Stimulated activated naive CD8-positive, alpha-beta T cell treated with anti-CD3 and anti-CD28 coated beads, Interleukin-15, Interleukin-2, amounts not matched to agents 100 ng/mL and 50 ng/mL, for 24 hours (primary cell): ENCODE measurements around the gene YWHAQ.
A peak's percentile ranks its signal among the peaks of the same experiment; 100 is the strongest.
"Not testable (repeated sequence)": the region's sequence is repeated elsewhere in the genome, so short reads cannot be mapped to it uniquely, and the experiment has no call there.

Experiments
- H3K27ac Mint-ChIP-seq: one replicate; pipeline ENCODE4 v1.8.0; 2021; ENCODE audit warnings: mild to moderate bottlenecking, mixed read lengths
- H3K27me3 Mint-ChIP-seq: one replicate; pipeline ENCODE4 v1.8.0; 2021; ENCODE audit warnings: mixed read lengths
- H3K36me3 Mint-ChIP-seq: one replicate; pipeline ENCODE4 v1.8.0; 2021; ENCODE audit warnings: low read depth, mixed read lengths
- H3K4me1 Mint-ChIP-seq: one replicate; pipeline ENCODE4 v1.8.0; 2021; ENCODE audit warnings: low read depth, mixed read lengths
- H3K4me3 Mint-ChIP-seq: one replicate; pipeline ENCODE4 v1.8.0; 2021; ENCODE audit warnings: mild to moderate bottlenecking, mixed read lengths
- H3K9me3 Mint-ChIP-seq: one replicate; pipeline ENCODE4 v1.8.0; 2021; ENCODE audit warnings: mixed read lengths

The YWHAQ gene

DNA sequence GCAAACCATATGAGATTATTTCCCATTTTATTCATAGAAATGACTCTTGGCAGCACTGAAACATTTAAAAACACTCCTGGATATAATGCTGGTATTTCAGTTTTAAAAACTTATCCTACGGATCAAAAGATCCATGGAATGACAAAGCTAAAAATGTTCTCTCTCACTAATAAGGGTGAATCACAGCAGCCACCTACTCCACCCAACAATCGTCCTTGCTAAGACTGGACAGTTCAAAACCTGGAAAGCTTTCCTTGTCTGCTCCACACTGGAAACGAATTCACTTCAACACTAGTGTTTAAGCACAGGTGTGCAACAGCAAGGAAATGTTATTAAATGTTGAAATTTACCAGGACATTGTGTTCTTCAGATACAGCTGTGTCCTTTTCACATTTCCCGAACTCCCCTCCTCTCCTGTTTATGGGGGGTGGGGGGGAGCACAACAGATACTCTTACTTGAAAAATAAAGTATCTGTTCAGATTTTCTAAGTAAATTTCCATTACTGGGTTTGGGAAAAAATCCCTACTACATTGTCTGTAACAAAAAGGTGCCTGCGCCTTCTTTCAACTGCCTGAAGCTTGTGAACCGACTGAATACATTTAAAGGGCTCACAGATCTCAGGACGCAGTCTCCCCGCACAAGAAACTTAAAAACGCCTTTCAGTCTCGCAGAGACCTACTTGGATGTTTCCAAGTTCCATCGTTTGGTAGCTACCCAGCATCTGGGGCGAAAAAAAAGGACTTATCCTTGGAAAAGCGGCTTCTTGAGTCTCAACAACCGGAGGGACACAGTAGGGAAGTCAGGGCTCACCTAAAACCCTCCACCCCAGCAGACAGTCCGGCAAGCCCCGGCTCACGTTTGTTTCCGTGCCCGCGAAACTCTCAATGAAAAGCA is 1.3 kb downstream of the YWHAQ start:
- peaks cover 59% of the 10 kb centered on the region for H3K4me1 Mint-ChIP-seq

DNA sequence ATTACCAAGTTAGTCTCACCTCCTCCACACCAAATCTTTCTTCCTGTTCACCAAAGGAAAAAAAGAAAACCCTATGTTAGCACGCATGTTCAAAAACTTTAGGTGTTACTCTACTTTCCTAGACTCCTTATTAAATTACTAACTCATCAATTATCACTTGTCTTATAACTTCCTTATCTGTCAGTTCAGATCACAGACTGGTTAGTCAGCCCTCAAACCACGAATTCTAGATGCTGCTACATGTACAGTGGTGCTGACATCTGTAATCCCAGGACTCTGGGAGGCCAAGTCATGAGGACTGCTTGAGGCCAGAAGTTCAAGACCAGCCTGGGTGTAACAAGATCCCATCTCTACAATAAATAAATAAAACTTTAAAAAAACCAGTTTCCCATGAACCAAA is 3.5 kb downstream of the YWHAQ start:
- peaks cover 72% of the 10 kb centered on the region for H3K36me3 Mint-ChIP-seq

More for the DNA sequence above, 1.3 kb downstream of the YWHAQ start:
- Mint-ChIP-seq H3K9me3 (peaks cover 5% of the 10 kb centered on the region), H3K4me3 (peak overlapping the region; percentile 97), H3K36me3 (peaks cover 52% of the 10 kb centered on the region), H3K27ac (peak overlapping the region; percentile 93), H3K27me3 (no peaks in the 10 kb centered on the region)

DNA sequence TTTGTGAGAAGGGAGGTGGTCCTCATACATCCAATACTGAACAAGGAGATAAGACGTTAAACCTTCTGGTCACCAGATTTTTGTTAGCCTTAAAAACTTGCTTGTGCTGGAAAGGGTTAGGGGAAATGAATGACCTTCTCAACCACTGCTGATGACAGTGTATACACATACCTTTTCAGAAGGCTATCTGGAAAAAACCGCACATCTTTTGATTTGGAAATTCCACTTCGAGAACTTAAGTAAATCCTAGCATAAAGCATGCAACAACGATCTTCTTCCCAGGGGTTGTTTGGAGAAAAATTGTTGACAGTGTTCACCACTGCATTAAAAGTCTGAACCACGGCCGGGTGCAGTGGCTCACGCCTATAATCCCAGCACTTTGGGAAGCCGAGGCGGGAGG is 7.6 kb downstream of the YWHAQ start:
- peaks cover 76% of the 10 kb centered on the region for H3K36me3 Mint-ChIP-seq
- no peak overlapping the region for H3K4me3 Mint-ChIP-seq
- peak overlapping the region; percentile 22 for H3K27ac Mint-ChIP-seq
- no peaks in the 10 kb centered on the region for H3K9me3 Mint-ChIP-seq
- H3K4me1 Mint-ChIP-seq, result peaks cover 92% of the 10 kb centered on the region
- H3K27me3 Mint-ChIP-seq, result no peaks in the 10 kb centered on the region

More for the DNA sequence above, 3.5 kb downstream of the YWHAQ start:
- Mint-ChIP-seq H3K27me3 (no peaks in the 10 kb centered on the region), H3K4me3 (peak overlapping the region; percentile 97), H3K27ac (peak overlapping the region; percentile 90), H3K9me3 (peaks cover 5% of the 10 kb centered on the region), H3K4me1 (peaks cover 78% of the 10 kb centered on the region)

DNA sequence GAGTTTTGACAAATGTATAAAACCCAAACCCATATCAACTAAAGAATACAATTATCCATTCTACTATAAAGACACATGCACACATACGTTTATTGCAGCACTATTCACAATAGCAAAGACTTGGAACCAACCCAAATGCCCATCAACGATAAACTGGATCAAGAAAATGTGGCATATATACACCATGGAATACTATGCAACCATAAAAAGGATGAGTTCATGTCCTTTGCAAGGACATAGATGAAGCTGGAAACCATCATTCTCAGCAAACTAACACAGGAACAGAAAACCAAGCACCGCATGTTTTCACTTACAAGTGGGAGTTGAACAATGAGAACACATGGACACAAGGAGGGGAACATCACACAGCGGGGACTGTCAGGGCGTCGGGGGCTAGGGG is 9.1 kb downstream of the YWHAQ start:
- H3K27me3 Mint-ChIP-seq, H3K27ac Mint-ChIP-seq: not testable (repeated sequence)

DNA sequence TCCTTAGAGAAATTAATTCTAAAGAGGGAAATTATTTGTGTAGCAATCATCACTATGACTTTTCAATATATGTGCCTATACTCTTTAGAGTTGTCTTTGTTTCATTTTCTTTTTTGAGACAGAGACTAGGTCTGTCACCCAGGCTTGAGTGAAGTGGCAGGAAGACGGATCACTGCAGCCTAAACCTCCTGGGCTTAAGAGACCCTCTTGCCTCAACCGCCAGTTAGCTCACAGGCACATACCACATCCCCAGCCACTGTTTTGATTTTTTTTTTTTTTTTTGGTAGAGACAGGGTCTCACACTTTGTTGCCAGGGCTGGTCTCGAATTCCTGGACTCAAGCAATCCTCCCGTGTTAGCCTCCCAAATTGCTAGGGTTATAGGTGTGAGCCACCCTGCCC is 12.4 kb downstream of the YWHAQ start:
- Mint-ChIP-seq H3K4me1 (peaks cover 100% of the 10 kb centered on the region), H3K27me3 (no peaks in the 10 kb centered on the region), H3K4me3 (peak overlapping the region; percentile 61), H3K9me3 (no peaks in the 10 kb centered on the region), H3K36me3 (peaks cover 75% of the 10 kb centered on the region), H3K27ac (peak overlapping the region; percentile 81)

More for the DNA sequence above, 9.1 kb downstream of the YWHAQ start:
- Mint-ChIP-seq H3K4me1 (peaks cover 92% of the 10 kb centered on the region), H3K36me3 (peaks cover 75% of the 10 kb centered on the region)
- H3K9me3 Mint-ChIP-seq, H3K4me3 Mint-ChIP-seq: not testable (repeated sequence)

DNA sequence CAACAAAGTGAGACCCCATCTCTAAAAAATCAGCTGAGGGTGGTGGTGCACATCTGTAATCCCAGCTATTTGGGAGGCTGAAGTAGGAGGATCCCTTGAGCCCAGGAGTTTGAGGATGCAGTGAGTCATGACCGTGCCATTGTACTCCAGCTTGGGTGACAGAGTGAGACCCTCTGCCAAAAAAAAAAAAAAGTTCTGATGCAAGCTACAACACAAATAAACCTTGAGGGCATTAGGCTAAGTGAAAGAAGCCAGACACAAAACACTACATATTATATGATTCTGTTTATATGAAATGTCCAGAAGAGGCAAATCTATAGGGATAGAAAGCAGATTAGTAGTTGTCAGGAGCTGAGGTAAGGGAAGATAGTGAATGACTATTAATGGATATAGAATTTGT is 13.0 kb downstream of the YWHAQ start:
- H3K27me3 Mint-ChIP-seq, result no peaks in the 10 kb centered on the region
- H3K27ac Mint-ChIP-seq, result peak overlapping the region; percentile 78
- H3K4me1 Mint-ChIP-seq, result peaks cover 100% of the 10 kb centered on the region
- peaks cover 71% of the 10 kb centered on the region for H3K36me3 Mint-ChIP-seq
- no peaks in the 10 kb centered on the region for H3K9me3 Mint-ChIP-seq
- H3K4me3 Mint-ChIP-seq, result peak overlapping the region; percentile 33

DNA sequence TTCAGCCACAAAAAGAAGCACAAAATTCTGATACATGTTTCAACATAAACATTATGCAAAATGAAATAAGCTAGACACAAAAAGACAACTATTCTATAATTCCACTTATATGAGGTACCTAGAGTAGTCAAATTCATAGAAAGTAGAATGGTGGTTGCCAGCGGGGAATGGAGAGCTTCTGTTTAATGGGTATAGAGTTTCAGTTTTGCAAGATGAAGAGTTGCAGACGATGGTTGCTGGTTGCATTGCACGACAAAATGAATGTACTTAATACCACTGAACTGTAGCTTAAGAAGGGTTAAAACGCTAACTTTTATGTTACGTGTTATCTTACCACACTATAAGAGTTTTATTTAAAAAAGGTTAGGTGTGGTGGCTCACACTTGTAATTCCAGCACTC is 13.5 kb downstream of the YWHAQ start:
- peak overlapping the region; percentile 78 for H3K27ac Mint-ChIP-seq
- H3K9me3 Mint-ChIP-seq, result no peaks in the 10 kb centered on the region
- H3K27me3 Mint-ChIP-seq, result no peaks in the 10 kb centered on the region
- H3K4me1 Mint-ChIP-seq, result peaks cover 100% of the 10 kb centered on the region
- H3K36me3 Mint-ChIP-seq, result peaks cover 71% of the 10 kb centered on the region
- peak overlapping the region; percentile 33 for H3K4me3 Mint-ChIP-seq

DNA sequence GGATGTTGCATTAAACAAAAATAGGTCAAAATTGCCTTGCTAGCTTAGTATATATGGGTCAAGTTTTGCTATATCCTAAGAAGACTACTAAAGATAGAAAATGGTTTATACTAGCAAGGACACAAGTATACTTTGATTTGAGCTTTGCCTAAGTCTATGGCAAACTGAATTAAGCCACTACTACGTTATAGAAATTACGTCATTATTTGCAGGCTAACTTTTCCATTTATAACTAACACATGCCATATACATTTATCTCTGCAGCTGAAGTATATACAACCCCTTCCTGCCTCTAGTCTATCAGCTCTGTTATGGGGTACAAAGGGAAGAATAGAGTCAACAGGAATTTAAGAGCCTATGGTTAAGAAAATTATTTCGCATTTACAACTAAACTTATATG is 16.2 kb downstream of the YWHAQ start:
- H3K27me3 Mint-ChIP-seq, result no peaks in the 10 kb centered on the region
- H3K4me3 Mint-ChIP-seq, result no peak overlapping the region
- no peak overlapping the region for H3K27ac Mint-ChIP-seq
- H3K4me1 Mint-ChIP-seq, result peaks cover 98% of the 10 kb centered on the region
- peaks cover 68% of the 10 kb centered on the region for H3K36me3 Mint-ChIP-seq
- no peaks in the 10 kb centered on the region for H3K9me3 Mint-ChIP-seq

DNA sequence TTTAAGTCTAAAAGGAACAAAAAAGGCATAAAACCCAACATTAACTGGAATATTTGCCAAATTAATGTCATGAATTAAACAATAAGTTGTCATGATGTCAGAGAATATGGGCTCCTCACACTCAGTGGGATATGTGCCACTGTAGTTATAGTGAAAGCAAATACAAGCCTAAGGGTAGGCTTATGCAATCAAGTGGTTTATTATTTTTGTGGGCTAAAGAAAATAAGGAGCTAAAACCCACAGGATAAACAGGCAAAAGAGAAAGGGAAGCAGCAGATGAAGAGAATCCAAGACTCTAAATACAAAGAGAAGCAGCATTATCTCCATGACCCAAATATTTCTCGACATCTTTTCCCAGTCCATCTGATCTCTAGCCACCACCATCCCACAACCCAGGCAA is 17.5 kb downstream of the YWHAQ start:
- H3K9me3 Mint-ChIP-seq, result no peaks in the 10 kb centered on the region

DNA sequence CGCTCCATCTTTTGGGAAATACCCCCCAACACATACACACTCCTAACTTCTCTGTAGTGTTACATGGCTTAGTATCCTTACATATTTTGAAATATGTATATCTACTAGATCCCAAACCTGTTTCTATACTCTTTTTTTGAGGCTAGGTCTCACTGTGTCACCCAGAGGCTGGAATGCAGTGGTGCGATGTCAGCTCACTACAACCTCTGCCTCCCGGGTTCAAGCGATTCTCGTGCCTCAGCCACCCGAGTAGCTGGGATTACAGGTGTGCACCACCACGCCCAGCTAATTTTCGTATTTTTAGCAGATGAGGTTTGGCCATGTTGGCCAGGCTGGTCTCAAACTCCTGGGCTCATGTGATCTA is 19.3 kb downstream of the YWHAQ start:
- not testable (repeated sequence) for H3K4me3 Mint-ChIP-seq, H3K9me3 Mint-ChIP-seq, H3K27me3 Mint-ChIP-seq, H3K27ac Mint-ChIP-seq
- peaks cover 63% of the 10 kb centered on the region for H3K36me3 Mint-ChIP-seq
- peaks cover 95% of the 10 kb centered on the region for H3K4me1 Mint-ChIP-seq

More for the DNA sequence above, 17.5 kb downstream of the YWHAQ start:
- H3K36me3 Mint-ChIP-seq, result peaks cover 71% of the 10 kb centered on the region
- H3K27me3 Mint-ChIP-seq, result no peaks in the 10 kb centered on the region
- peaks cover 98% of the 10 kb centered on the region for H3K4me1 Mint-ChIP-seq
- no peak overlapping the region for H3K27ac Mint-ChIP-seq
- H3K4me3 Mint-ChIP-seq, result no peak overlapping the region

DNA sequence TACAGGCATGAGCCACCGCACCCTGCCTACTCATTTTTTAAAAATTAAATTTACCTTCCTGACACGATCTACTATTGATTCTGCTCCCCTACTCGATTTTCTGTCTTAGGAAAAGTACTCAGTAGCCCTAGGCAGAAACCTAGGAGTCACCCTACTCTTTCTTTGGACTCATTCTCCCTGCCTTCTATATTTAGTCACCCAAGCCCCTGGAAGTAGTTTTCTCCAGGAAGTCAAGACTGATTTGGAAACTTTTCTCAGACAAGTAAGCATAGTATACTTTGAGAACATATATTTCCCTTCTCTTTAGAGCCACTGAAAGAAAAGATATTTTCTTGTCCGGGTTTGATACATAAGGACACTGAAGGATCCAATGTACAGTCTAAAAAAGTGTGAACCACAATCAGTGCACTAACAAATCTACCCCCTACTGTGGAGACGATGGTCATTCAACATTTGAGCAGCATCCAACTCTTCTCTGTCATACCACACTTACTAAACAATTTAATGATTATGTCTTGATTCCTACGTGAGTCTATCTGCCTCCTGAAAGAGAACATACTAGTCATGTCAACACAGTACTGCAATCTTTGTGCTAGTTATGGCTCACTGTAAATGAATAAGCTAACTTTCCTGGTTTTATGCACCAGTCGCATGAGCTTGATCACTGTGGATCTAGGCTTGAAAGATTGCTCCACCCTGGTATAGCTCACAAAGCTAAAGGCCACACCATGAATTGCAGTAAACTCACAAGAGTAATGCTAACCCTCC is 19.8 kb downstream of the YWHAQ start:
- Mint-ChIP-seq H3K36me3 (peaks cover 63% of the 10 kb centered on the region), H3K27ac (peak overlapping the region; percentile 62), H3K4me3 (no peak overlapping the region), H3K9me3 (peaks cover under 1% of the 10 kb centered on the region), H3K4me1 (peaks cover 95% of the 10 kb centered on the region), H3K27me3 (no peaks in the 10 kb centered on the region)

DNA sequence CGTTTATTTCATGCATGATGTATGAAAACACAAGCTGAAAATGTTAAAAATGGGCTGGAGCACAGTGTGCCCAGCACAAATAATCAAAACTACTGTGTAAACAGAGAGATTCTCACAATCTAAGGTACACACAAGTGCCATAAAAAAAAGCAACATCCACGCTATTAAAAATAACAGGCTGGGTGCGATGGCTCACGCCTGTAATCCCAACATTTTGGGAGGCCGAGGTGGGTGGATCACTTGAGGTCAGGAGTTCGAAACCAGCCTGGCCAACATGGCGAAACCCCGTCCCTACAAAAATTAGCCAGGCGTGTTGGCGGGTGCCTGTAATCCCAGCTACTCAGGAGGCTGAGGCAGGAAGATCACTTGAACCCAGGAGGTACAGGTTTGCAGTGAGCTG is 22.3 kb downstream of the YWHAQ start:
- Mint-ChIP-seq H3K4me3 (peak overlapping the region; percentile 82), H3K4me1 (peaks cover 93% of the 10 kb centered on the region), H3K36me3 (peaks cover 61% of the 10 kb centered on the region), H3K27ac (peak overlapping the region; percentile 92)
- not testable (repeated sequence) for H3K9me3 Mint-ChIP-seq, H3K27me3 Mint-ChIP-seq

DNA sequence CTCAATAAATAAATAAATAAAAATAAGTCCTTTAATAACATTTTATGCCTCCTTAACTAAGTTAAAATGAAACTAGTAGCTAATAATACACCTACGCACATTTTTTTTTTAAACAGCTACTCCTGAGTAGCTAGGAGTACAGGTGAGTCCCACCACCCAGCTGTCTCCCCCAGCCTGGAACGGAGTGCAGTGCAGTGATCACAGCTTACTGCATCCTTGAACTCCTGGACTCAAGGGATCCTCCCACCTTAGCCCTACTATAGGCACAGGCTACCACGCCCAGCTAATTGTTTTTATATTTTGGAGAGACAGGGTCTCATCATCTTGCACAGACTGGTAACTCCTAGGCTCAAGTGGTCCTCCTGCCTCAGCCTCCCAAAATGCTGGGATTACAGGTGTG is 28.4 kb downstream of the YWHAQ start:
- peaks cover 66% of the 10 kb centered on the region for H3K4me1 Mint-ChIP-seq
- no peaks in the 10 kb centered on the region for H3K27me3 Mint-ChIP-seq
- H3K9me3 Mint-ChIP-seq, result peaks cover 13% of the 10 kb centered on the region
- peaks cover 77% of the 10 kb centered on the region for H3K36me3 Mint-ChIP-seq
- H3K27ac Mint-ChIP-seq, result no peak overlapping the region
- H3K4me3 Mint-ChIP-seq, result no peak overlapping the region

DNA sequence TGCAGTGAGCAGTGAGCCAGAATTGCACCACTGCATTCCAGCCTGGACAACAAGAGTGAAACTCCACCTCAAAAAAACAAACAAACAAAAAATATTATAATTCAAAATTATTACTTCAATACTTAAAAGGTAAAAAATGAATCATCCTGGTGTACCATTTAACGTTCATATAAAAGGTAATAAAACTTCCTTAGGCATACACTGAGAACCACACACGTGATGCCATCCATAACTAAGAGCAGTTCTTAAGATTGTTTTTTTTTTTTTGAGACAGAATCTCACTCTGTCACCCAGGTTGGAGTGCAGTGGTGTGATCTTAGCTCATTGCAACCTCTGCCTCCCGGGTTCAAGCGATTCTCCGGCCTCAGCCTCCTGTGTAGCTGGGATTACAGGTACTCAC is 29.4 kb downstream of the YWHAQ start:
- no peak overlapping the region for H3K27ac Mint-ChIP-seq
- peaks cover 13% of the 10 kb centered on the region for H3K9me3 Mint-ChIP-seq
- no peak overlapping the region for H3K4me3 Mint-ChIP-seq
- peaks cover 69% of the 10 kb centered on the region for H3K4me1 Mint-ChIP-seq
- H3K36me3 Mint-ChIP-seq, result peaks cover 81% of the 10 kb centered on the region
- no peaks in the 10 kb centered on the region for H3K27me3 Mint-ChIP-seq

DNA sequence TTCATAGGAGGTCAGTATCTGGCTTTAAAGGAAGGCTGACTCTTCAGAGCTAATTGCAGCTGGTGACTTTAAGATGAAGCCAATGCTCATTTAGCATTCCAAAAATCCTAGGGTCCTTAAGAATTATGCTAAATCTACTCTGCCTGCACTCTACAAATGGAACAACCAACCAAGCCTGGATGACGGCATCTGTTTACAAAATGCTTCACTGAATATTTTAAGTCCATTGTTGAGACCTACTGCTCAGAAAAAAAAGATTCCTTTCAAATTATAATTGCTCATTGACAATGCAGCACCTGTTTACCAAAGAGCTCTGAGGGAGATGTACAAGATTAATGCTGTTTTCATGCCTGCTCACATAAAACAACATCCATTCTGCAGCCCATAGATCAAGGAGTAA is 31.4 kb downstream of the YWHAQ start:
- Mint-ChIP-seq H3K27ac (peak overlapping the region; percentile 9), H3K9me3 (peaks cover 9% of the 10 kb centered on the region), H3K4me3 (no peak overlapping the region), H3K27me3 (no peaks in the 10 kb centered on the region), H3K4me1 (peaks cover 69% of the 10 kb centered on the region), H3K36me3 (peaks cover 65% of the 10 kb centered on the region)
